ENCODE results near the gene NR2E1.

The NR2E1 gene

DNA sequence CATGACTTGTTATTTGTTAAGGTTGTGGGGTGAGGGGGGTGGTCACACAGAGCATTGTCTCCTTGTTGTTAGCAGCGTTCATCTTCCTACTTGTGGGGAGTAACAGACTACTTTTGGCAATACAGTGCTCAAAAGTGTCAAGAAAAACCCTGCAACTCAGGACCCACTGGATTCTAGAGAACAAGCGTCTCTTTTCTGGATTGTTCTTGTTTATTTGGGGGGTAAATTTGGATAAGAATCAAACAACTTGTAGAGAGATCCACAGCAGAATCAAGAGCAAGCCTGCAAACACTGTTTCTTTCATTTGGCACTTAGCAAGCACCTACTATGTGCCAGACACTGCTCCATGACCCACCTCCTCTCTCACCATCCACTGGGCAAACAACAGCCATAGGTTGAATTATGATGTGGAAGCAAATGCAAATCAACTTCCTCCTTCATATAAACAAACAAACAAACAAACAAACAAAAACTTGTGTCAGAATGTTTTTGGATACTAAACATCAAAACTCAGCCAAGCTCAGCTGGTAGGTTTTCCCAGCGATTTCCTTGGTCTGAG is 4.0 kb upstream of the NR2E1 start:
- TF ChIP-seq, protein P1, sequence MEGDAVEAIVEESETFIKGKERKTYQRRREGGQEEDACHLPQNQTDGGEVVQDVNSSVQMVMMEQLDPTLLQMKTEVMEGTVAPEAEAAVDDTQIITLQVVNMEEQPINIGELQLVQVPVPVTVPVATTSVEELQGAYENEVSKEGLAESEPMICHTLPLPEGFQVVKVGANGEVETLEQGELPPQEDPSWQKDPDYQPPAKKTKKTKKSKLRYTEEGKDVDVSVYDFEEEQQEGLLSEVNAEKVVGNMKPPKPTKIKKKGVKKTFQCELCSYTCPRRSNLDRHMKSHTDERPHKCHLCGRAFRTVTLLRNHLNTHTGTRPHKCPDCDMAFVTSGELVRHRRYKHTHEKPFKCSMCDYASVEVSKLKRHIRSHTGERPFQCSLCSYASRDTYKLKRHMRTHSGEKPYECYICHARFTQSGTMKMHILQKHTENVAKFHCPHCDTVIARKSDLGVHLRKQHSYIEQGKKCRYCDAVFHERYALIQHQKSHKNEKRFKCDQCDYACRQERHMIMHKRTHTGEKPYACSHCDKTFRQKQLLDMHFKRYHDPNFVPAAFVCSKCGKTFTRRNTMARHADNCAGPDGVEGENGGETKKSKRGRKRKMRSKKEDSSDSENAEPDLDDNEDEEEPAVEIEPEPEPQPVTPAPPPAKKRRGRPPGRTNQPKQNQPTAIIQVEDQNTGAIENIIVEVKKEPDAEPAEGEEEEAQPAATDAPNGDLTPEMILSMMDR (IDR thresholded peaks at IDR 0.05; ENCODE audit: insufficient read depth, low read depth, low read length, missing control alignments): no peak
- no peak for DNase-seq (ENCODE audit: low read depth)
- no peak overlapping the region for H3K4me3 ChIP-seq (ENCODE audit: low read depth, low read length)

DNA sequence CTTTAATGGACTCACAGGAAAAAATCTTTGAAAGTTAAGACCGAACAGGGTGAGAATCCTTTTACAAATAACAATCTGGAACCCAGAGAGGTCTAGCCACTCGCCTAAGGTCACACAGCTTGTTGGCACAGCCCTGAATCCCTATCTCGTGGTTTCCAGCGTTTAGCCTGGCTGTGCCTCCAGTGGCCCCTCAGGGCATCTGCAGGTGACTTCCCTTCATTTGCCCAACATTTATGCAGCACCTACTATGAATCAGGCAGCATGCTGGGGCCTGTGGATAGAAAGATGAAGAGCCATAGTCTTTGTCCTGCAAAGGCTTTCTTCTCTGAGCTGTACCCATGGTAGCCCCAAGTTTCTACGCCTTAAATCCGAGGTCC is 2.6 kb upstream of the NR2E1 start:
- no peak for DNase-seq (ENCODE audit: low read depth)
- no peak overlapping the region for H3K4me3 ChIP-seq (ENCODE audit: low read depth, low read length)
- TF ChIP-seq, protein P1 (IDR thresholded peaks at IDR 0.05; ENCODE audit: insufficient read depth, low read depth, low read length, missing control alignments): peak; percentile 31

DNA sequence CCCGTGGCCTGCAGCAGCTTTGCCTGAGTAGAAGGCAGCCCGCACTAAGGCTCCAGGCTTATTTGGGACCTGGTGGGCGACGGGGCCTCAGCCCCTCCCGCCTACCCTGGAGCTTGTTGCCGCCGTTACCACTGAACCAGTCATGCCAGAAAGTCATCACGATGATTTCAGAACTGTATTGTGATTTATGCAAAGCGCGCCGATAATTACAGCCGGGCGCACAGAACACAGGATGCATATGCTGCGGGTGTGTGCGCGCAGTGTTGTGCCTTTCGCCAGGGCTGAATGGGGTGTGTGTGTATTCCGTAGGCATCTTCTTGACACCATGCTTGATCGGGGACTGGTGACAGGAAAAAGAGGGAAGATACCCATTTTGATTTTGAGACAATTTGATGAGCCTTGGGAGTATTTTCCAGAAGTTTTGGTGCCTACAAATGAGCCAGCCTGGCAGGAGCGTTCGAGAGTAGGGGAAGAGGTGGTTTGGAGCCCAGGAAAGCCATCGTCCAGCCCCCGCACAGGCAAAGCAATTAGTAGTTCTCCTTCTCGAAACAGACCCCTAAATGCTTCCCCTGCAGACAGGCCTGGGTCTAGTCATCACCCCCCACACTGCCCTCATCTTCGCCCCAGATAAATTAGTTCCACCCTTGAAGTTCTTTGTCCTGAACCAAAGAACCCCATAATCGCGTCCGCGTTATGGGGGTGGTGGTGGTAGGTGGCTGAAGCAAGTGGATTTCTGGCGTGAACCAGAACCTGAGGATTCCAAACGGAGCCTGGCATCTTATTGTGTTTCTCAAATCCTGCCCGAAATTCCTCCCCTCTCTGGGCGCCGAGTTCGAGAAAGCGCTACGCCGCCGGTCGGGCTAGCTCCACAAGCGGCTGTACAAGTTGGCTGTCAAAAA is 1.9 kb upstream of the NR2E1 start:
- DNase-seq (ENCODE audit: low read depth): no peak
- H3K4me3 ChIP-seq (ENCODE audit: low read depth, low read length): no peak overlapping the region
- TF ChIP-seq, protein P1 (IDR thresholded peaks at IDR 0.05; ENCODE audit: insufficient read depth, low read depth, low read length, missing control alignments): no peak

DNA sequence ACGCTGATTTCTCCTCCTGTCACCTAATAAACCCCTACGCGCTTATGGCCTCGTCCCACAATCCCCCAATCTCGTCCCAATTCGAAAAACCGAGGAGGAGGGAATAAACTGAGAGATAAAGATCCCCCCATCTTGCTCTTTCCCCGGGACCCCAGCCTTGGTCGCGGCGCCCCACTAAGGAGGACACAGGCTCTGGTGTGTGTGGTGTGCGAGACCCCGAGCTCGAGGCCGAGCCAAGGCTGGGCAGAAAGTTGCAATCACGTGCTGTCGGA is 1.3 kb upstream of the NR2E1 start:
- DNase-seq (ENCODE audit: low read depth): no peak
- TF ChIP-seq, protein P1 (IDR thresholded peaks at IDR 0.05; ENCODE audit: insufficient read depth, low read depth, low read length, missing control alignments): no peak
- H3K4me3 ChIP-seq (ENCODE audit: low read depth, low read length): no peak overlapping the region

DNA sequence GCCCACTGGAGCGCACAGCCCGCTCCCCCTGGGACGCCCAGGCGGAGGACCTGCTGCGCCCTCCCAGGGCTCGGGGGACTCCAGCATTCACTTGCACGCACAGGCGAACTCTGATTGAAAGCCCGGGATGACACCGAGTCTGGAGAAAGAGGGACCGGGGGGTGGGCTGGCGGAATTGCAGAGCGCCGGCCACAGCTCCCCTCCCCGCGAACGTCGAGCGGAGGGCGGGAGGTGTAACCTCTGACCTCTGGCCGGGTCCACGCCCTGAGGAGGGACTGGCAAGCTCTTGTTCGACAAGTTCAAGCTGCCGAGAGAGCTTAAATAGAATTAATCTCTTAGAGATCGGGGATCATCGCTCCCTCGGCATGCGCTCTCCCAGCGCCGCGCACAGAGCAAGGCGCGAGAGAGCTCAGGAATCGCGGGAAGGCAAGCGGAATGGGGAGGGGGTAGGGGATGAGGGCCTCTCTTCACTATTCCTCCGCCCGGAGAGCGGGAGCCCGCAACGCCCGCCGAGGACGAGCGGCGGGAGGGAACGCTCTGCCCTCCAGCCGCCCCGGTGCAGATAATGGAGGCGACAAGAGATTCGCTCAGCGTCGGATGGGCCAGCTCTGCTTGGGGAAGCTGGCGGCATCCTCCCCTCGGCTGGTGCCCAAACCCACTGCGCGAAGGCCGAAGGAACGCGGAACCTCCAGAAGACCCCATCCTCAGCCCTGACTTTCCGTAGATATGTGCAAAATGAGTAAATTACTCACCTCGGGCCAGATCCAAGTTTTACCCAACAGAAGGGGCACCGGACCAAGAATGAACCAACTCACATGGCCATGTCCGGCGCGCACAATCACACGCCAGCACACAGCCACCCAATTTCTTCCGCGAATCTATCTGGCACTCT is 761 bp upstream of the NR2E1 start:
- TF ChIP-seq, protein P1 (IDR thresholded peaks at IDR 0.05; ENCODE audit: insufficient read depth, low read depth, low read length, missing control alignments): no peak
- no peak overlapping the region for H3K4me3 ChIP-seq (ENCODE audit: low read depth, low read length)
- no peak for DNase-seq (ENCODE audit: low read depth)

DNA sequence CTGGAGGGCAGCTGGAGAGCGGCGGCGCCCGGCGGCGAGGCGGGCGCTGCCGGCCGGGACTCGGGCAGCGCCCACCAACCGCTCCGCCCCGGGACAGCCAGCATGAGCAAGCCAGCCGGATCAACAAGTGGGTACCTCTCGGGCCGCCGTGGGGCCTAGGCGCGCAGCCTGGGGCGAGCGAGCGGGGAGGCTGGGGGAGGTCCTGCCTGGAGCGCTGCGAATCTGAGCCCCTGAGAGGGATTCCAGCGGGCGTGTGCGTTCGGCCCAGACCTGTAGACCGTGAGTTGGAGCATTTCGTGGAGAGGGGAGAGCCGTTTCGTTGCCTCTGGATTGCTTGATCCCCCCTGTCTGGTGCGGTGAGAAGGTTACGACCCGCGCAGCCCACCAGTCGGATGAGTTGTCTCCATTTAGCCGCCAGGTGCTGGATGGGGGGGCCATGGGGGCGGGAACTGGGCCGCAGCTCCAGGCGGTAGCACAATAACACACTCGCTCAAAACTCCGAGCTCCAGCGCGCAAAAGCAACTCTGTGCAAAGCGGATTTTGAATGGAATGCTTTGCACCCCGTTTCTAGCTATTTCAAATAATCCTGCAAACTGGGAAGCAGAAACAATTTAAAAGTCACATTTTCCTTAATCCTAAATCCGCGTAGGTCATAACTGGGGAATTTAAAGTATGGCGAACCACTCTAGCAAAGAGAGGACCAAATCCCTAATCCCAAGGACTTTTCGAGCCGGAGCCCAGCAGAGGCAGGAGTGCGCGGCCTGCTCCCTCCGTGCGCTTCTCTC is 1.0 kb downstream of the NR2E1 start:
- no peak for DNase-seq (ENCODE audit: low read depth)
- TF ChIP-seq, protein P1 (IDR thresholded peaks at IDR 0.05; ENCODE audit: insufficient read depth, low read depth, low read length, missing control alignments): no peak
- no peak overlapping the region for H3K4me3 ChIP-seq (ENCODE audit: low read depth, low read length)

Data from GM12865 (cell line).